K562 (cell line): ENCODE results near the gene CDC5L. TPM values are rescaled to one million over a fixed set of nuclear protein-coding genes. Genes with fewer than 3 reads are reported as not detected.

Experiments
- ATAC-seq: fragments of 200-7000 bp; cut with Tn5 transposase; 3 replicates; pipeline ENCODE4 v1.9.1; 2020; ENCODE audit warnings: moderate library complexity
- BruUV-seq: library from RNA; stranded (reverse); fragments of 400-500 nt; replicated peaks from 2 replicates; lab custom pipeline; 2021; lab: Mats Ljungman, UMichigan
- CTCF ChIA-PET: fragments of 300-600 bp; formaldehyde crosslinking; extraction: SDS; loops from one replicate; lab custom pipeline; 2021; ENCODE audit warnings: low intra/inter-chr PET ratio; lab: Yijun Ruan, JAX
- POLR2A ChIA-PET: fragments of 300-600, 350-650 bp; sonication (Branson Sonifier 250); formaldehyde crosslinking; extraction: SDS; loops from one replicate; lab custom pipeline; 2021; ENCODE audit warnings: antibody characterized with exemption, inconsistent platforms; lab: Yijun Ruan, JAX
- DNase-seq, 4 experiments: peaks; one replicate each; pipeline versions ENCODE4 v3.0.0 to v3.0.0-alpha.2; 2011 to 2018; ENCODE audit warnings: low spot score in 3 of 4, mixed read lengths in 3 of 4; ENCODE audit errors: extremely low read depth in 1 of 4
- FAIRE-seq: peaks from 2 replicates; lab custom pipeline; 2011; peaks lifted over from hg19 to GRCh38; lab: Jason Lieb, UNC
- H2AFZ ChIP-seq: 2 replicates; pipeline ENCODE4 v1.6.0; 2011; ENCODE audit warnings: low read depth, low read length, control low read depth, inconsistent platforms
- H3K27ac ChIP-seq: fragments of 200-600 bp; 3 replicates; pipeline ENCODE4 v1.8.0; 2011; ENCODE audit warnings: low read depth, mild to moderate bottlenecking, control low read depth, inconsistent platforms, low read length, moderate library complexity, mixed read lengths; ENCODE audit errors: extremely low read depth
- H3K27me3 ChIP-seq, 2 experiments: fragments of 300-600 bp in 1 of 2; 2 replicates in 1 of 2; 3 replicates in 1 of 2; pipeline versions ENCODE4 v1.6.0 to v1.8.0; 2011; ENCODE audit warnings: inconsistent platforms in 2 of 2, low read length in 2 of 2, mild to moderate bottlenecking in 1 of 2, mixed read lengths in 1 of 2, moderate library complexity in 1 of 2; ENCODE audit not compliant: control insufficient read depth in 2 of 2, insufficient read depth in 2 of 2
- H3K36me3 ChIP-seq: fragments of 300-600 bp; 3 replicates; pipeline ENCODE4 v1.8.0; 2011; ENCODE audit warnings: mild to moderate bottlenecking, low read length, inconsistent platforms; ENCODE audit not compliant: control insufficient read depth, insufficient read depth
- H3K4me1 ChIP-seq, 2 experiments: fragments of 200-600 bp in 1 of 2; replicated peaks in 1 of 2; 2 replicates in 1 of 2; 3 replicates in 1 of 2; pipeline versions ENCODE4 v1.5.1 to v1.8.0; 2011; ENCODE audit warnings: inconsistent platforms in 2 of 2, low read length in 2 of 2, mild to moderate bottlenecking in 1 of 2, mixed read lengths in 1 of 2, moderate library complexity in 1 of 2; ENCODE audit not compliant: control insufficient read depth in 2 of 2, insufficient read depth in 2 of 2
- H3K4me2 ChIP-seq: 2 replicates; pipeline ENCODE4 v1.6.1; 2011; ENCODE audit warnings: low read length, control low read depth, inconsistent platforms, mixed read lengths; ENCODE audit not compliant: insufficient read depth
- H3K4me3 ChIP-seq: fragments of 200-600 bp; sonication (generic), shearing (Covaris generic); 2 replicates; pipeline ENCODE4 v1.5.1; 2016; ENCODE audit warnings: control low read depth, inconsistent platforms
- H3K79me2 ChIP-seq: fragments of 200-600 bp; 3 replicates; pipeline ENCODE4 v1.8.0; 2011; ENCODE audit warnings: low read length, inconsistent platforms; ENCODE audit not compliant: control insufficient read depth, insufficient read depth
- H3K9ac ChIP-seq, 2 experiments: 2 replicates each; pipeline versions ENCODE4 v1.6.0 to v1.6.1; 2011; ENCODE audit warnings: low read depth in 2 of 2, low read length in 2 of 2, control low read depth in 1 of 2, inconsistent platforms in 1 of 2, mild to moderate bottlenecking in 1 of 2, mixed read lengths in 1 of 2; ENCODE audit not compliant: insufficient read depth in 1 of 2
- H3K9me1 ChIP-seq: one replicate; pipeline ENCODE4 v1.6.0; 2011; ENCODE audit warnings: inconsistent platforms, mild to moderate bottlenecking, low read length, moderate library complexity; ENCODE audit not compliant: control insufficient read depth, insufficient read depth
- H3K9me3 ChIP-seq: replicated peaks from 2 replicates; pipeline ENCODE4 v1.5.1; 2011; ENCODE audit warnings: low read depth, low read length, inconsistent platforms; ENCODE audit not compliant: control insufficient read depth, insufficient read depth
- H4K20me1 ChIP-seq: replicated peaks from 2 replicates; pipeline ENCODE4 v1.6.1; 2011; ENCODE audit warnings: low read length, inconsistent platforms, mixed read lengths; ENCODE audit not compliant: control insufficient read depth, insufficient read depth
- PPARD ChIP-seq: fragments of 250-450 bp; sonication (Bioruptor Pico); IDR thresholded peaks from 2 replicates; pipeline ENCODE4 v1.8.0; 2022; ENCODE audit warnings: inconsistent platforms, mild to moderate bottlenecking, moderate library complexity
- WGBS: fragments of 100-300 bp; shearing (Covaris generic); methylation state at CpG from one replicate; pipeline ENCODE4 v1.1.6; 2016; ENCODE audit warnings: low coverage, mixed read lengths; ENCODE audit not compliant: insufficient coverage; ENCODE audit errors: missing lambda C conversion rate; 5-methylcytosine and 5-hydroxymethylcytosine counted together
- in situ Hi-C: fragments of 300-500 bp; cut with MboI; formaldehyde crosslinking; loops from 4 replicates; pipeline ENCODE4 v1.15.0; 2018; ENCODE audit warnings: inconsistent platforms, mixed read lengths
- intact Hi-C: fragments of 100-400 bp; cut with micrococcal nuclease; formaldehyde crosslinking; loops from 2 replicates; pipeline ENCODE4 v1.14.2; 2022
- polyA plus RNA-seq, 8 experiments: library from polyadenylated mRNA; depleted of rRNA in 4 of 8; stranded (reverse) in 5 of 8; unstranded in 3 of 8; fragments of >200 nt; fragmentation: Nextera tagmentation in 2 of 8; fragmentation: Illumina TruSeq in 1 of 8; extraction: Ambion mirVana in 2 of 8; extraction: Trizol in 1 of 8; gene quantifications; 2 replicates each; pipeline versions ENCODE4 v1.2.1 to v1.2.3, GENCODE V29; 2011 to 2014; ENCODE audit warnings: inconsistent platforms in 1 of 8, missing spikeins in 1 of 8
- total RNA-seq, 7 experiments: library from RNA; depleted of rRNA in 6 of 7; stranded (reverse); fragments of >200 nt in 6 of 7; fragmentation: Illumina TruSeq in 2 of 7; extraction: Trizol in 2 of 7; gene quantifications; 2 replicates each; pipeline versions ENCODE4 v1.2.1 to v1.2.3, GENCODE V29; 2011 to 2021; ENCODE audit warnings: low replicate concordance in 1 of 7
- TF ChIP-seq, protein P1 (sequence below): fragments of 450-650 bp; IDR thresholded peaks from 2 replicates; pipeline ENCODE4 v1.6.1; 2018; ENCODE audit not compliant: partially characterized antibody

Gene CDC5L
- total and polyA plus RNA-seq, 9 of the 15 experiments (the other 6 are each of a cell fraction or from before 2014, with no cell fraction given), result 22.3 to 44.2 (median 30.8) TPM

DNA sequence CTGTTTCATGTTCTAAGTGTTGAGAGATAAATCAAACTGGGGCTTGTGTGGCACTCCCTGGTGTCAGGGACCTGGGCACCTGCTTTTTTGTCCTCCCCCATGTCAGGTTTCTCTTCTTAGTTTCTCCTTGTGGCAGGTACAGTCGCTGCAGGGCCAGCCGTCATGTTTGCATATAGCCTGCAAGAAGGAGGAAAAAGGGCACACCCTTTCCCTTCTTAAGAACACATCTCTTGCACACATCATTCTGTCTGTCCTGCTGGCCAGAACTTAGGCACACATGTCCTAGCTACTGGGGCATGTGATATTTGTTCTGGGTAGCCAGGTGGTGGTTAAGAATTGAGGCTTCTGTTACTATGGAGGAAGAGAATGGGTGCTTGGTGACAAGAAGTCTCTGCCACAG, 27.9 kb downstream of the CDC5L start:
- no peak overlapping the region for H3K27ac ChIP-seq
- 0 out of 2 replicates have a peak, but pooled peaks cover 13% of the 10 kb centered on the region for H4K20me1 ChIP-seq
- CTCF ChIA-PET, result no interaction called here
- H3K36me3 ChIP-seq, result peaks cover 75% of the 10 kb centered on the region
- no peak overlapping the region for H3K9ac ChIP-seq
- in situ Hi-C loops (no loop called here), intact Hi-C loops (no loop called here)
- H3K4me2 ChIP-seq, result no peak overlapping the region
- H2AFZ ChIP-seq, result no peak overlapping the region
- H3K4me3 ChIP-seq, result no peak overlapping the region
- no TSS peak for BruUV-seq
- no peaks in the 10 kb centered on the region for H3K9me3 ChIP-seq
- peak; percentile 52 for ATAC-seq
- POLR2A ChIA-PET, result interaction anchor here (1.5 kb wide), 1 partner anchor 9 kb away, joined by 3 read pairs; no protein-coding TSS in a partner anchor
- no peak for TF ChIP-seq PPARD
- TF ChIP-seq, protein P1, sequence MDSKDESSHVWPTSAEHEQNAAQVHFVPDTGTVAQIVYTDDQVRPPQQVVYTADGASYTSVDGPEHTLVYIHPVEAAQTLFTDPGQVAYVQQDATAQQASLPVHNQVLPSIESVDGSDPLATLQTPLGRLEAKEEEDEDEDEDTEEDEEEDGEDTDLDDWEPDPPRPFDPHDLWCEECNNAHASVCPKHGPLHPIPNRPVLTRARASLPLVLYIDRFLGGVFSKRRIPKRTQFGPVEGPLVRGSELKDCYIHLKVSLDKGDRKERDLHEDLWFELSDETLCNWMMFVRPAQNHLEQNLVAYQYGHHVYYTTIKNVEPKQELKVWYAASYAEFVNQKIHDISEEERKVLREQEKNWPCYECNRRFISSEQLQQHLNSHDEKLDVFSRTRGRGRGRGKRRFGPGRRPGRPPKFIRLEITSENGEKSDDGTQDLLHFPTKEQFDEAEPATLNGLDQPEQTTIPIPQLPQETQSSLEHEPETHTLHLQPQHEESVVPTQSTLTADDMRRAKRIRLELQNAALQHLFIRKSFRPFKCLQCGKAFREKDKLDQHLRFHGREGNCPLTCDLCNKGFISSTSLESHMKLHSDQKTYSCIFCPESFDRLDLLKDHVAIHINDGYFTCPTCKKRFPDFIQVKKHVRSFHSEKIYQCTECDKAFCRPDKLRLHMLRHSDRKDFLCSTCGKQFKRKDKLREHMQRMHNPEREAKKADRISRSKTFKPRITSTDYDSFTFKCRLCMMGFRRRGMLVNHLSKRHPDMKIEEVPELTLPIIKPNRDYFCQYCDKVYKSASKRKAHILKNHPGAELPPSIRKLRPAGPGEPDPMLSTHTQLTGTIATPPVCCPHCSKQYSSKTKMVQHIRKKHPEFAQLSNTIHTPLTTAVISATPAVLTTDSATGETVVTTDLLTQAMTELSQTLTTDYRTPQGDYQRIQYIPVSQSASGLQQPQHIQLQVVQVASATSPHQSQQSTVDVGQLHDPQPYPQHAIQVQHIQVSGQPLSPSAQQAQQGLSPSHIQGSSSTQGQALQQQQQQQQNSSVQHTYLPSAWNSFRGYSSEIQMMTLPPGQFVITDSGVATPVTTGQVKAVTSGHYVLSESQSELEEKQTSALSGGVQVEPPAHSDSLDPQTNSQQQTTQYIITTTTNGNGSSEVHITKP, result peak; percentile 32
- TF ChIP-seq, all 486 proteins: peak for 1
- 73% methylated on average over 2 of the region's 2 CpGs for WGBS
- DNase-seq (peak in 2 of 4 experiments; percentile 24 to 37), FAIRE-seq (no peak)
- no peaks in the 10 kb centered on the region; a peak in 1 of 5 replicates for H3K4me1 ChIP-seq
- H3K9me1 ChIP-seq, result no peaks in the 10 kb centered on the region
- H3K79me2 ChIP-seq, result peaks cover 50% of the 10 kb centered on the region
- no peaks in the 10 kb centered on the region for H3K27me3 ChIP-seq
